Epithelial cell of esophagus (primary cell): ENCODE data around the gene PRPF4.

Experiments
- DNase-seq: peaks from one replicate; pipeline ENCODE4 v3.0.0; 2010; ENCODE audit warnings: low read depth
- H3K4me3 ChIP-seq: 2 replicates; pipeline ENCODE4 v1.5.1; 2011; ENCODE audit warnings: mild to moderate bottlenecking, low read length, control low read depth
- CTCF ChIP-seq: IDR thresholded peaks from 2 replicates; pipeline ENCODE4 v1.5.1; 2011; ENCODE audit warnings: low read depth, mild to moderate bottlenecking, low read length, control low read depth, inconsistent platforms; ENCODE audit not compliant: insufficient read depth; ENCODE audit errors: missing control alignments

PRPF4 gene

GRCh38 chr9:113311961-113312360, 36.5 kb downstream of the PRPF4 start:
- TF ChIP-seq CTCF: no peak
- no peak overlapping the region for H3K4me3 ChIP-seq
- DNase-seq: no peak

DNA sequence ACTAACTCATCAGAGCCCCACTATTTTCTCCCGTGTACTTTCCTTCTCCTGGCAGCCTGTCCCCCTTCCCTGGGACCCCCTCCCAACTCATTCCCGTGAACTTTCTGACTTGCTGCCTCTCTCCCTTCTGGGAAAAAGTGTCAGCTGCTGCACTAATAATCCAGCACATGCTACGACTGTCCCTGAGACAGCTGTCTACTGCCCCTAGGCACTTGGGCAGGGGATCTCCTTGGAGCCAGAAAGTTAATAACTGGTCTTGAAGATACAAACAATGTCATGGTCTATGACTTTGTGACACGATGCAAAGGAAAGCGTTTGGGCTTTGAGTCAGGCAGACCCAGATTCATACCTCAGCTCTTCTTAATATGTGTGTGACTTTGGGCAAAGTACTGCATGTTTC, 37.8 kb downstream of the PRPF4 start:
- no peak for TF ChIP-seq CTCF
- no peak overlapping the region for H3K4me3 ChIP-seq
- no peak for DNase-seq

DNA sequence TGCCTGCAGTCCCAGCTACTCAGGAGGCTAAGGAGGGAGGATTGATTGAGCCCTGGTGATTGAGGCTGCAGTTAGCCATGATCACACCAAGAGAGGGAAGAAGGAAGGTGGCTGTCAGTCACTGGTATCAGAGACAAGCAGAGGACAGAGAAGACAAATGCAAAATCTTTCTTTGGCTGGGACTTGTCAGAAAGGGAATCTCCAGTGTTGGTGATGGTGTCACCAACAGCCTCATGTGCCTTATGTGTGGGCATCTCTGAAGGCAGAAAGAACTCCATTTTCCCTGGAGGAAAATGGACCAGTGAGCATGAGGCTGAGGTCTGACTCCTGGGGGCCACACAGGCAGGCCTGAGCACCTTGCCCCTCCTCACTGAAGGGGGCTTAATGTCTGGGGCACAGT, 39.8 kb downstream of the PRPF4 start:
- no peak for DNase-seq
- TF ChIP-seq CTCF: no peak
- H3K4me3 ChIP-seq: no peak overlapping the region

DNA sequence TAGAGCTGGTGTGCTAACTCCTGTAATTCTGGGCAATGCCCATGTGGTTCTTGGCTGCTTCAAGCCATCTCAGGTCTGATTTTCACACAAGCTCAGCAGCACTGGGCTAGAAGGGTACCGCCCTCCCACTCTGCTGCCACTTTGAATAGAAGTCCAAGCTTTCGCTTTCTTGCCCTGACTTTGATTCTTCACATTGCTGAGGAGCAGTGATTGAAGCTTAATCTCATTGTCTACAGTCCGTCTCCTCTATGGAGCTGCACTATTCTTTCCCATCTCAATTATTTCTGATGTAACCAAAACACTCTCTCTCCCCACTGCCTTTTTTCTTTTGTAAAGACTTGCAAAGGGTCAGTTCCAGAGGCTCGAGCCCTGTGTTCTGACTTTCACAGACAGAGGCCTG, 40.6 kb downstream of the PRPF4 start:
- H3K4me3 ChIP-seq: no peak overlapping the region
- no peak for DNase-seq
- no peak for TF ChIP-seq CTCF

DNA sequence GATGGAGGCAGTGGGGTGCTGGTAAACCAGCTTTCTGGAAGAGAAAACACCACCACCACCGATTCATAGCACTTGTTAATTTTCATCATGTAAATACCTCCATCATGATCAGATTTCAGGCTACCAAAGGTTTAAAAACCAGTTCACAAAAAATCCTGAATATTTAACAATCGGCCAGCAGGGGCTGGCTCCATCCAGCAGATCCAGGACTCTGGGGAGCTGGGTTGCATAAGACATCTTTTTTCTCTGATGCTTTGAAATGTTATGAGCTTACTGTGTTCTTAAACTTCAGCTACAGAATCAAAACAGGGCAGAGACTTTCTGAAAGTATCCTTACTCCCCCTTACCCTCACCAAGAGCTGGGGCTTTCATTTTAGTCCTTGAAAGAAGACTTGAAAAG, 42.3 kb downstream of the PRPF4 start:
- no peak overlapping the region for H3K4me3 ChIP-seq
- no peak for DNase-seq

GRCh38 chr9:113319054-113319453, 43.6 kb downstream of the PRPF4 start:
- no peak for DNase-seq
- H3K4me3 ChIP-seq: no peak overlapping the region
- TF ChIP-seq CTCF: no peak

More for the DNA sequence above, 42.3 kb downstream of the PRPF4 start:
- no peak for TF ChIP-seq CTCF

GRCh38 chr9:113320051-113320450, 44.6 kb downstream of the PRPF4 start:
- H3K4me3 ChIP-seq: no peak overlapping the region
- no peak for TF ChIP-seq CTCF
- no peak for DNase-seq
